ENCODE results near the gene COMMD7.

COMMD7 gene

GRCh38 chr20:32743237-32744112 lies at the start of gene COMMD7:
Gene COMMD7 (minus strand): TSS chr20:32743467. CDS start chr20:32743391, 76 bp downstream.
- peak; percentile 67 for DNase-seq

GRCh38 chr20:32792731-32793458 lies 49.6 kb upstream of the COMMD7 start:
- DNase-seq, result peak; percentile 36

- DNase-seq, result peak; percentile 76
Observed at GRCh38 chr20:32792316-32792715, 49.0 kb upstream of the COMMD7 start.

GRCh38 chr20:32790751-32791057 lies 47.4 kb upstream of the COMMD7 start:
- DNase-seq, result no peak

- peak; percentile 85 for DNase-seq
Observed at GRCh38 chr20:32789896-32790750, 46.9 kb upstream of the COMMD7 start.

- no peak for DNase-seq
Observed at GRCh38 chr20:32787168-32787567, 43.9 kb upstream of the COMMD7 start.

GRCh38 chr20:32786059-32786760 lies 42.9 kb upstream of the COMMD7 start:
- DNase-seq, result no peak

- no peak for DNase-seq
Observed at GRCh38 chr20:32784369-32785080, 41.3 kb upstream of the COMMD7 start.

GRCh38 chr20:32780749-32781655 lies 37.7 kb upstream of the COMMD7 start:
- DNase-seq, result no peak

- DNase-seq, result no peak
Observed at GRCh38 chr20:32780278-32780677, 37.0 kb upstream of the COMMD7 start.

- DNase-seq, result no peak
Observed at GRCh38 chr20:32779500-32780211, 36.4 kb upstream of the COMMD7 start.

- DNase-seq, result no peak
Observed at GRCh38 chr20:32777177-32777956, 34.1 kb upstream of the COMMD7 start.

- no peak for DNase-seq
Observed at GRCh38 chr20:32775336-32775991, 32.2 kb upstream of the COMMD7 start.

- no peak for DNase-seq
Observed at GRCh38 chr20:32773855-32774254, 30.6 kb upstream of the COMMD7 start.

- no peak for DNase-seq
Observed at GRCh38 chr20:32773223-32773622, 30.0 kb upstream of the COMMD7 start.

GRCh38 chr20:32772046-32772445 lies 28.8 kb upstream of the COMMD7 start:
- DNase-seq, result no peak

- no peak for DNase-seq
Observed at GRCh38 chr20:32767418-32768198, 24.3 kb upstream of the COMMD7 start.

Data from femur (tissue), 1 donor.